Measurements from ENCODE around the gene TXNRD3.

Gene TXNRD3

GRCh38 chr3:126665959-126666657 is 11.2 kb upstream of the TXNRD3 start:
- Mint-ChIP-seq H3K9me3 (peaks cover 3% of the 10 kb centered on the region), H3K4me1 (no peaks in the 10 kb centered on the region), H3K36me3 (no peaks in the 10 kb centered on the region), H3K27ac (no peak overlapping the region), H3K27me3 (peaks cover 38% of the 10 kb centered on the region), H3K4me3 (no peak overlapping the region)
- no peak for DNase-seq
- CTCF ChIA-PET = no interaction called here

- no peak overlapping the region for H3K27ac Mint-ChIP-seq
- H3K4me3 Mint-ChIP-seq = no peak overlapping the region
- CTCF ChIA-PET = no interaction called here
- peaks cover 44% of the 10 kb centered on the region for H3K27me3 Mint-ChIP-seq
- H3K4me1 Mint-ChIP-seq = no peaks in the 10 kb centered on the region
- no peak for DNase-seq
- no peaks in the 10 kb centered on the region for H3K36me3 Mint-ChIP-seq
- H3K9me3 Mint-ChIP-seq = no peaks in the 10 kb centered on the region
Measured at GRCh38 chr3:126665221-126665936, 10.5 kb upstream of the TXNRD3 start.

GRCh38 chr3:126664591-126665214 is 9.8 kb upstream of the TXNRD3 start:
- H3K9me3 Mint-ChIP-seq = no peaks in the 10 kb centered on the region
- no peaks in the 10 kb centered on the region for H3K36me3 Mint-ChIP-seq
- no peak overlapping the region for H3K27ac Mint-ChIP-seq
- no peaks in the 10 kb centered on the region for H3K4me1 Mint-ChIP-seq
- no peak for DNase-seq
- H3K27me3 Mint-ChIP-seq = peaks cover 47% of the 10 kb centered on the region
- H3K4me3 Mint-ChIP-seq = no peak overlapping the region
- CTCF ChIA-PET = no interaction called here

GRCh38 chr3:126663750-126664149 is 8.8 kb upstream of the TXNRD3 start:
- no peak overlapping the region for H3K4me3 Mint-ChIP-seq
- DNase-seq = no peak
- H3K27ac Mint-ChIP-seq = no peak overlapping the region
- H3K4me1 Mint-ChIP-seq = no peaks in the 10 kb centered on the region
- CTCF ChIA-PET = no interaction called here
- H3K36me3 Mint-ChIP-seq = no peaks in the 10 kb centered on the region
- H3K9me3 Mint-ChIP-seq = peaks cover under 1% of the 10 kb centered on the region
- peaks cover 43% of the 10 kb centered on the region for H3K27me3 Mint-ChIP-seq

GRCh38 chr3:126663257-126663656 is 8.3 kb upstream of the TXNRD3 start:
- Mint-ChIP-seq H3K27me3 (peaks cover 43% of the 10 kb centered on the region), H3K27ac (no peak overlapping the region), H3K9me3 (peaks cover 5% of the 10 kb centered on the region), H3K4me3 (no peak overlapping the region), H3K36me3 (no peaks in the 10 kb centered on the region), H3K4me1 (no peaks in the 10 kb centered on the region)
- CTCF ChIA-PET = no interaction called here
- DNase-seq = no peak

GRCh38 chr3:126661532-126662364 is 6.8 kb upstream of the TXNRD3 start:
- Mint-ChIP-seq H3K9me3 (peaks cover 9% of the 10 kb centered on the region), H3K27me3 (peaks cover 50% of the 10 kb centered on the region), H3K36me3 (no peaks in the 10 kb centered on the region), H3K27ac (no peak overlapping the region), H3K4me3 (no peak overlapping the region), H3K4me1 (no peaks in the 10 kb centered on the region)
- DNase-seq = no peak
- CTCF ChIA-PET = no interaction called here

GRCh38 chr3:126659915-126660886 is 5.3 kb upstream of the TXNRD3 start:
- CTCF ChIA-PET = interaction anchor here (1.1 kb wide), 1 partner anchor 25 kb away, joined by 3 read pairs; no protein-coding TSS in a partner anchor
- no peak overlapping the region for H3K27ac Mint-ChIP-seq

GRCh38 chr3:126658584-126658983 is 3.7 kb upstream of the TXNRD3 start:
- no peak for DNase-seq
- H3K4me1 Mint-ChIP-seq = peaks cover 7% of the 10 kb centered on the region
- H3K27ac Mint-ChIP-seq = no peak overlapping the region
- no peak overlapping the region for H3K4me3 Mint-ChIP-seq
- H3K9me3 Mint-ChIP-seq = peaks cover 9% of the 10 kb centered on the region
- CTCF ChIA-PET = interaction anchor here (1.5 kb wide), 1 partner anchor 20 kb away, joined by 3 read pairs; no protein-coding TSS in a partner anchor
- H3K36me3 Mint-ChIP-seq = no peaks in the 10 kb centered on the region
- peaks cover 59% of the 10 kb centered on the region for H3K27me3 Mint-ChIP-seq

More at GRCh38 chr3:126659915-126660886, 5.3 kb upstream of the TXNRD3 start:
- Mint-ChIP-seq H3K9me3 (peaks cover 9% of the 10 kb centered on the region), H3K36me3 (no peaks in the 10 kb centered on the region), H3K4me1 (peaks cover under 1% of the 10 kb centered on the region), H3K27me3 (peaks cover 61% of the 10 kb centered on the region), H3K4me3 (no peak overlapping the region)
- DNase-seq = no peak

- CTCF ChIA-PET = interaction anchor here (1.5 kb wide), 1 partner anchor 20 kb away, joined by 3 read pairs; no protein-coding TSS in a partner anchor
- peaks cover 52% of the 10 kb centered on the region for H3K27me3 Mint-ChIP-seq
- H3K4me1 Mint-ChIP-seq = peaks cover 7% of the 10 kb centered on the region
- no peak for DNase-seq
- H3K4me3 Mint-ChIP-seq = no peak overlapping the region
- peaks cover 9% of the 10 kb centered on the region for H3K9me3 Mint-ChIP-seq
- no peak overlapping the region for H3K27ac Mint-ChIP-seq
- no peaks in the 10 kb centered on the region for H3K36me3 Mint-ChIP-seq
Measured at GRCh38 chr3:126657901-126658300, 3.0 kb upstream of the TXNRD3 start.

GRCh38 chr3:126656371-126657134 is 1.6 kb upstream of the TXNRD3 start:
- CTCF ChIA-PET = no interaction called here
- H3K9me3 Mint-ChIP-seq = peaks cover 9% of the 10 kb centered on the region
- H3K36me3 Mint-ChIP-seq = no peaks in the 10 kb centered on the region
- peak overlapping the region; percentile 65 for H3K27ac Mint-ChIP-seq
- peaks cover 7% of the 10 kb centered on the region for H3K4me1 Mint-ChIP-seq
- DNase-seq = no peak
- H3K4me3 Mint-ChIP-seq = no peak overlapping the region
- H3K27me3 Mint-ChIP-seq = peaks cover 44% of the 10 kb centered on the region

GRCh38 chr3:126655887-126656286 is 963 bp upstream of the TXNRD3 start:
- no peak for DNase-seq
- peaks cover 7% of the 10 kb centered on the region for H3K4me1 Mint-ChIP-seq
- H3K4me3 Mint-ChIP-seq = peak overlapping the region; percentile 77
- peaks cover 9% of the 10 kb centered on the region for H3K9me3 Mint-ChIP-seq
- peaks cover 42% of the 10 kb centered on the region for H3K27me3 Mint-ChIP-seq
- H3K27ac Mint-ChIP-seq = no peak overlapping the region
- CTCF ChIA-PET = no interaction called here
- H3K36me3 Mint-ChIP-seq = no peaks in the 10 kb centered on the region

GRCh38 chr3:126649556-126650092 is 5.3 kb downstream of the TXNRD3 start:
- Mint-ChIP-seq H3K27ac (no peak overlapping the region), H3K9me3 (no peaks in the 10 kb centered on the region), H3K4me3 (no peak overlapping the region), H3K4me1 (peaks cover 4% of the 10 kb centered on the region), H3K36me3 (no peaks in the 10 kb centered on the region), H3K27me3 (peaks cover 7% of the 10 kb centered on the region)
- no peak for DNase-seq
- CTCF ChIA-PET = no interaction called here
